SK-N-SH (cell line): ENCODE measurements around the gene SPANXN2. TPM values are rescaled to one million over a fixed set of nuclear protein-coding genes. Genes with fewer than 3 reads are reported as not detected.

Experiments used
- CTCF ChIA-PET: fragments of 300-600, 350-600 bp; formaldehyde crosslinking; extraction: SDS; loops from one replicate; lab custom pipeline; 2021; lab: Yijun Ruan, JAX
- POLR2A ChIA-PET: fragments of 350-600 bp; sonication (Branson Sonifier 250); formaldehyde crosslinking; extraction: SDS; loops from one replicate; lab custom pipeline; 2020; ENCODE audit warnings: antibody characterized with exemption, inconsistent platforms; lab: Yijun Ruan, JAX
- DNase-seq: peaks from one replicate; pipeline ENCODE4 v3.0.0; 2012
- H2AFZ ChIP-seq: fragments of 200-600 bp; sonication (generic); 2 replicates; pipeline ENCODE4 v1.8.1; 2016; ENCODE audit warnings: antibody characterized with exemption, mild to moderate bottlenecking, low read depth
- H3F3A ChIP-seq: fragments of 200-600 bp; sonication (generic); replicated peaks from 2 replicates; pipeline ENCODE3; 2016; ENCODE audit warnings: antibody characterized with exemption, mild to moderate bottlenecking; ENCODE audit not compliant: insufficient read depth
- H3K27ac ChIP-seq, 2 experiments: fragments of 200-500 bp in 1 of 2; fragments of 200-600 bp in 1 of 2; sonication (Bioruptor generic) in 1 of 2; sonication (generic), shearing (Covaris generic) in 1 of 2; 2 replicates each; pipeline versions ENCODE4 v1.5.1 to v1.6.1; 2014 to 2016; ENCODE audit warnings: low read depth in 2 of 2, inconsistent platforms in 1 of 2, low read length in 1 of 2, mild to moderate bottlenecking in 1 of 2, mixed read lengths in 1 of 2
- H3K27me3 ChIP-seq: fragments of 200-600 bp; sonication (generic), shearing (Covaris generic); 2 replicates; pipeline ENCODE4 v1.6.1; 2016; ENCODE audit warnings: mixed run types; ENCODE audit not compliant: insufficient read depth
- H3K36me3 ChIP-seq, 2 experiments: fragments of 200-500 bp in 1 of 2; fragments of 200-600 bp in 1 of 2; sonication (Bioruptor generic) in 1 of 2; sonication (generic) in 1 of 2; replicated peaks in 1 of 2; 2 replicates each; pipeline versions ENCODE3 to v1.5.1; 2014 to 2016; ENCODE audit warnings: low read length in 1 of 2, mild to moderate bottlenecking in 1 of 2; ENCODE audit not compliant: insufficient read depth in 2 of 2, control insufficient read depth in 1 of 2
- H3K4me1 ChIP-seq, 2 experiments: fragments of 200-500 bp in 1 of 2; fragments of 200-600 bp in 1 of 2; sonication (Bioruptor generic) in 1 of 2; sonication (generic), shearing (Covaris generic) in 1 of 2; 2 replicates each; pipeline versions ENCODE4 v1.5.1 to v1.6.1; 2014 to 2016; ENCODE audit warnings: low read depth in 1 of 2, low read length in 1 of 2, mixed run types in 1 of 2; ENCODE audit not compliant: insufficient read depth in 2 of 2, control insufficient read depth in 1 of 2
- H3K4me2 ChIP-seq: fragments of 200-600 bp; sonication (generic), shearing (Covaris generic); 2 replicates; pipeline ENCODE4 v1.6.1; 2017; ENCODE audit warnings: mixed run types
- H3K4me3 ChIP-seq, 2 experiments: fragments of 200-500 bp in 1 of 2; fragments of 200-600 bp in 1 of 2; sonication (Bioruptor generic) in 1 of 2; sonication (generic), shearing (Covaris generic) in 1 of 2; 2 replicates each; pipeline versions ENCODE4 v1.5.1 to v1.8.1; 2014 to 2016; ENCODE audit warnings: low read depth in 2 of 2, inconsistent platforms in 1 of 2, low read length in 1 of 2, mild to moderate bottlenecking in 1 of 2, mixed read lengths in 1 of 2, moderate library complexity in 1 of 2
- H3K79me2 ChIP-seq: fragments of 200-600 bp; sonication (generic); 2 replicates; pipeline ENCODE4 v1.8.1; 2017; ENCODE audit warnings: mild to moderate bottlenecking; ENCODE audit not compliant: insufficient read depth
- H3K9ac ChIP-seq: fragments of 200-600 bp; sonication (generic); 2 replicates; pipeline ENCODE4 v1.6.1; 2017; ENCODE audit warnings: mixed run types
- H3K9me2 ChIP-seq: fragments of 200-600 bp; sonication (generic); 2 replicates; pipeline ENCODE4 v1.6.1; 2017; ENCODE audit warnings: mixed run types
- H3K9me3 ChIP-seq: fragments of 200-600 bp; sonication (generic); 2 replicates; pipeline ENCODE4 v1.6.1; 2017; ENCODE audit warnings: mixed run types, mild to moderate bottlenecking, moderate library complexity
- H4K20me1 ChIP-seq: fragments of 200-600 bp; sonication (generic); 2 replicates; pipeline ENCODE4 v1.6.1; 2017; ENCODE audit warnings: mild to moderate bottlenecking, mixed run types; ENCODE audit not compliant: insufficient read depth
- CTCF ChIP-seq: fragments of 200-600 bp; sonication (generic); IDR thresholded peaks from 2 replicates; pipeline ENCODE4 v1.6.1; 2017; ENCODE audit warnings: antibody characterized with exemption, mild to moderate bottlenecking, moderate library complexity
- EP300 ChIP-seq, 2 experiments: IDR thresholded peaks; 2 replicates each; pipeline versions ENCODE4 v1.4.0 to v1.6.1; 2012; ENCODE audit warnings: borderline replicate concordance in 1 of 2, low read depth in 1 of 2, low read length in 1 of 2
- FOXJ3 ChIP-seq: sonication (generic); formaldehyde crosslinking; IDR thresholded peaks from 2 replicates; pipeline ENCODE4 v1.5.1; 2020; ENCODE audit warnings: mild to moderate bottlenecking, missing genetic modification reagents
- GATA2 ChIP-seq: sonication (generic); formaldehyde crosslinking; IDR thresholded peaks from 2 replicates; pipeline ENCODE4 v1.5.0; 2020; ENCODE audit warnings: mild to moderate bottlenecking, missing genetic modification reagents
- MAX ChIP-seq: IDR thresholded peaks from 2 replicates; pipeline ENCODE4 v1.4.0; 2012; ENCODE audit warnings: low read depth
- MEF2A ChIP-seq: IDR thresholded peaks from 2 replicates; pipeline ENCODE4 v1.4.0; 2012; ENCODE audit warnings: low read depth, borderline replicate concordance
- NFIC ChIP-seq: IDR thresholded peaks from 2 replicates; pipeline ENCODE4 v1.4.0; 2012; ENCODE audit warnings: borderline replicate concordance
- RCOR1 ChIP-seq: fragments of 150-350 bp; IDR thresholded peaks from 2 replicates; pipeline ENCODE4 v1.6.1; 2017; ENCODE audit warnings: antibody characterized with exemption, low read length
- TAF1 ChIP-seq: IDR thresholded peaks from 2 replicates; pipeline ENCODE4 v1.6.1; 2012; ENCODE audit warnings: low read depth, mild to moderate bottlenecking, low read length, moderate library complexity, borderline replicate concordance
- TEAD4 ChIP-seq: IDR thresholded peaks from 2 replicates; pipeline ENCODE4 v1.4.0; 2012; ENCODE audit warnings: mild to moderate bottlenecking, borderline replicate concordance; ENCODE audit not compliant: insufficient read depth
- USF2 ChIP-seq: fragments of 150-350 bp; IDR thresholded peaks from 2 replicates; pipeline ENCODE4 v1.6.1; 2017; ENCODE audit warnings: antibody characterized with exemption, low read length, low read depth, borderline replicate concordance
- WGBS: methylation state at CpG from one replicate; pipeline ENCODE4 v1.1.6; 2017; ENCODE audit warnings: low lambda C conversion rate; 5-methylcytosine and 5-hydroxymethylcytosine counted together
- polyA plus RNA-seq, 3 experiments: library from polyadenylated mRNA; depleted of rRNA; stranded (reverse); fragments of >200 nt; gene quantifications; 2 replicates each; pipeline ENCODE4 v1.2.3, GENCODE V29; 2012
- TF ChIP-seq, protein P1 (sequence below): IDR thresholded peaks from 2 replicates; pipeline ENCODE4; 2012

Gene SPANXN2
- polyA plus RNA-seq, 1 of the 3 experiments (the other 2 are of a cell fraction): not detected

DNA sequence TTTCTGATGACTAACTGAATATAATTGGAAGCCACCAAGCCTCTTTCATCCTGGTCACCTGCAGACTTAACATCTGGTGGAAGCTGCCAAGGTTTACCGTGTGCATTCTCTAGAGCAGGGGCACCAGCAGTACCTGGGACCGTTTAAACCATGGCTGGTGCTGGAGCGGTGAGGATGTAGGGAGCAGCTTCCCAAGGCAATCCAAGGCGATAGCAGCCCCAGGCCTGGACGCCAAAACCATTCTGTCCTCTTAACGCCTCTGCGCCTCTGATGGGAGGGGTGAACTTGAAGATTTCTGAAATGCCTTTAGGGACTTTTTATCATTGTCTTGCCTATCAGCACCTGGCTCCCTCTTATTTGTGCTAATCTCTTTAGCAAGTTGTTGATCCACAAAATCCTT is 37.3 kb upstream of the SPANXN2 start:
- Histone ChIP-seq H3K9me3 (no peaks in the 10 kb centered on the region), H3K9me2 (no peaks in the 10 kb centered on the region), H3K9ac (no peak overlapping the region), H3F3A (no peaks in the 10 kb centered on the region), H3K36me3 (no peaks in the 10 kb centered on the region), H3K4me2 (no peak overlapping the region), H4K20me1 (no peaks in the 10 kb centered on the region), H3K27ac (no peak overlapping the region), H3K79me2 (no peaks in the 10 kb centered on the region), H3K4me1 (no peaks in the 10 kb centered on the region), H3K27me3 (no peaks in the 10 kb centered on the region), H3K4me3 (no peak overlapping the region), H2AFZ (no peak overlapping the region)
- 6% methylated on average over 2 of the region's 7 CpGs for WGBS
- POLR2A ChIA-PET: no interaction called here
- CTCF ChIA-PET: interaction anchor here (0.8 kb wide), 1 partner anchor 11 kb away, joined by 3 read pairs; no protein-coding TSS in a partner anchor
- no peak for DNase-seq
- TF ChIP-seq TAF1 (no peak), FOXJ3 (CRISPR knock-in tag) (no peak), EP300 (IDR thresholded peaks at IDR 0.05; ENCODE audit: borderline replicate concordance in 1 of 2, low read depth in 1 of 2, low read length in 1 of 2) (no peak)

DNA sequence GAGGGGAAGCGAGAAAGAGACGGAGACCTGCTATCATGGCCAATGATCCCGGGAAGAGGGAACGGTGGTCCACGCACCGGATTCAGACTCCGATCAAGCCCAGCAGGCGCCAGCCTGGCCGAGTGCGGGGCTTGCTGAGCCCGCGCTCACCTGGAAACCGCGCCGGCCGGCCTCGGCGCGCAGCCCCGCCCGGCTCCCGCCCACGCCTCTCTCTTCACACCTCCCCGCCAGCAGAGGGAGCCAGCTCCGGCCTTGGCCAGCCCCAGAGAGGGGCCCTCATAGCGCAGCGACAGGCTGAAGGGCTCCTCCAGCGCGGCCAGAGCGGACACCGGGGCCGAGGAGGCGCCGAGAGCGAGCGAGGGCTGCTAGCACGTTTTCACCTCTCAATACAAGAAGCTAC is 36.8 kb upstream of the SPANXN2 start:
- Histone ChIP-seq H2AFZ (no peak overlapping the region), H3F3A (no peaks in the 10 kb centered on the region), H3K4me2 (no peak overlapping the region), H3K4me3 (no peak overlapping the region), H3K9me3 (no peaks in the 10 kb centered on the region), H3K4me1 (no peaks in the 10 kb centered on the region), H3K79me2 (no peaks in the 10 kb centered on the region), H4K20me1 (no peaks in the 10 kb centered on the region)
- WGBS: 0% methylated on average over 1 of the region's 37 CpGs
- peak; percentile 8 for DNase-seq
- POLR2A ChIA-PET: interaction anchor here (0.6 kb wide), 1 partner anchor 237 kb away, joined by 3 read pairs; no protein-coding TSS in a partner anchor
- peak; percentile 17; the same call in 1 of the 2 replicates for TF ChIP-seq CTCF
- TF ChIP-seq NFIC: no peak
- TF ChIP-seq, all 33 proteins: peak for 1
- CTCF ChIA-PET: interaction anchor here (0.8 kb wide), 1 partner anchor 11 kb away, joined by 3 read pairs; no protein-coding TSS in a partner anchor
- Histone ChIP-seq H3K27ac (no peak overlapping the region), H3K36me3 (no peaks in the 10 kb centered on the region), H3K27me3 (no peaks in the 10 kb centered on the region), H3K9ac (no peak overlapping the region), H3K9me2 (no peaks in the 10 kb centered on the region)

DNA sequence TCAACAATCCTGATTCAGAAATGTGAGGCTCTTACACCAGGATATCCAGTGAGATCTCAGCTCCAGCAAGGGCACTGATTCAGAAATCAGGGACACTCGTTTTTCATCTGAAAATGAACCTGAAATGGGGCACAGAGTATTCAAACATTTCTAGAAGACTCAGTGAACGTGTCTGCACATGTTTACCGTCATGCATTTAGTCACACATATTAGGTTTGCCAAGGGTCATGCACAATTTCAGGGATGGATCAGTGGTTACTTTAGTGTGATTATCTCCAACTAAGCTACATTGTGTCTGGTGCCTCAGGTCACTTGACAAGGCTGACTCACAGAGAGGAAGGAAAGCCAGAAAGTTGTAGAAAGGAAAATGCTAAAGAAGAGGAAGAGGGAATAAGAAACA is 33.6 kb upstream of the SPANXN2 start:
- Histone ChIP-seq H4K20me1 (no peaks in the 10 kb centered on the region), H3K79me2 (no peaks in the 10 kb centered on the region), H3K27me3 (no peaks in the 10 kb centered on the region), H3K9me2 (no peaks in the 10 kb centered on the region), H3K27ac (no peak overlapping the region), H3K36me3 (no peaks in the 10 kb centered on the region), H3F3A (no peaks in the 10 kb centered on the region), H3K4me1 (no peaks in the 10 kb centered on the region), H2AFZ (no peak overlapping the region), H3K4me2 (no peak overlapping the region), H3K4me3 (no peak overlapping the region), H3K9ac (no peak overlapping the region), H3K9me3 (no peaks in the 10 kb centered on the region)
- TF ChIP-seq RCOR1 (no peak), MAX (no peak), TEAD4 (no peak), USF2 (no peak), MEF2A (no peak), GATA2 (CRISPR knock-in tag) (no peak)
- TF ChIP-seq, protein P1, sequence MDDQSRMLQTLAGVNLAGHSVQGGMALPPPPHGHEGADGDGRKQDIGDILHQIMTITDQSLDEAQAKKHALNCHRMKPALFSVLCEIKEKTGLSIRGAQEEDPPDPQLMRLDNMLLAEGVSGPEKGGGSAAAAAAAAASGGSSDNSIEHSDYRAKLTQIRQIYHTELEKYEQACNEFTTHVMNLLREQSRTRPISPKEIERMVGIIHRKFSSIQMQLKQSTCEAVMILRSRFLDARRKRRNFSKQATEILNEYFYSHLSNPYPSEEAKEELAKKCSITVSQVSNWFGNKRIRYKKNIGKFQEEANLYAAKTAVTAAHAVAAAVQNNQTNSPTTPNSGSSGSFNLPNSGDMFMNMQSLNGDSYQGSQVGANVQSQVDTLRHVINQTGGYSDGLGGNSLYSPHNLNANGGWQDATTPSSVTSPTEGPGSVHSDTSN: no peak
- WGBS: 0% methylated on average over 3 of the region's 3 CpGs
- CTCF ChIA-PET: no interaction called here
- no peak for DNase-seq
- POLR2A ChIA-PET: no interaction called here
